Tibial nerve (tissue), 3 donors: ENCODE measurements around the gene PDLIM5.

ENCODE experiments used
- POLR2A ChIP-seq, 2 donors: fragments of 450-650 bp; IDR thresholded peaks; one replicate each; pipeline ENCODE4 v1.6.1; 2017; ENCODE audit warnings: antibody characterized with exemption in 2 of 2, mild to moderate bottlenecking in 2 of 2, moderate library complexity in 2 of 2
- TF ChIP-seq, protein P1 (sequence below), 5 experiments: fragments of 200-600 bp in 3 of 5; fragments of 450-650 bp in 2 of 5; sonication (generic) in 3 of 5; IDR thresholded peaks; one replicate each; pipeline ENCODE4 v1.5.1; 2016 to 2019; ENCODE audit warnings: antibody characterized with exemption in 5 of 5, mild to moderate bottlenecking in 3 of 5, moderate library complexity in 2 of 5

DNA sequence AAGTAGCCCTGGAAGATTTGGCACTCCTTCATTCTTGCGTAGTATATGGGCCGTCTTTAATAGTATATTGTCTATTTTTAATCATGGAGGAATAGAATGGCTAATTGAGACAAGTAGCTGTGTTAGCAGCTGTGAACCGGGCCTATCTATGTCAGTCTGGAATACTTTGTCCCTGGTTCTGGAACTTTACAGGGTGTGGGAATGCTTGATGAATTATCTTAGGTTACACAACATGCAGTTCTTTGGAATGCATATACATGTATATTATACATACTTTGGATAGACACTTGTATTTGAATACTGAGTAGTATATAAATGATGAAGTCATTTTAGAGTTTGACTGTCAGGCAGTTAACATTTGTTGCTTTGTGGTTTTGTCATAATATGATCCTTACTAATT, 37.4 kb downstream of the PDLIM5 start:
- TF ChIP-seq, protein P1, sequence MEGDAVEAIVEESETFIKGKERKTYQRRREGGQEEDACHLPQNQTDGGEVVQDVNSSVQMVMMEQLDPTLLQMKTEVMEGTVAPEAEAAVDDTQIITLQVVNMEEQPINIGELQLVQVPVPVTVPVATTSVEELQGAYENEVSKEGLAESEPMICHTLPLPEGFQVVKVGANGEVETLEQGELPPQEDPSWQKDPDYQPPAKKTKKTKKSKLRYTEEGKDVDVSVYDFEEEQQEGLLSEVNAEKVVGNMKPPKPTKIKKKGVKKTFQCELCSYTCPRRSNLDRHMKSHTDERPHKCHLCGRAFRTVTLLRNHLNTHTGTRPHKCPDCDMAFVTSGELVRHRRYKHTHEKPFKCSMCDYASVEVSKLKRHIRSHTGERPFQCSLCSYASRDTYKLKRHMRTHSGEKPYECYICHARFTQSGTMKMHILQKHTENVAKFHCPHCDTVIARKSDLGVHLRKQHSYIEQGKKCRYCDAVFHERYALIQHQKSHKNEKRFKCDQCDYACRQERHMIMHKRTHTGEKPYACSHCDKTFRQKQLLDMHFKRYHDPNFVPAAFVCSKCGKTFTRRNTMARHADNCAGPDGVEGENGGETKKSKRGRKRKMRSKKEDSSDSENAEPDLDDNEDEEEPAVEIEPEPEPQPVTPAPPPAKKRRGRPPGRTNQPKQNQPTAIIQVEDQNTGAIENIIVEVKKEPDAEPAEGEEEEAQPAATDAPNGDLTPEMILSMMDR (IDR thresholded peaks at IDR 0.05): no peak
- TF ChIP-seq POLR2A (IDR thresholded peaks at IDR 0.05): no peak
